ENCODE measurements around the gene CACNG5.

CACNG5 gene, protein sequence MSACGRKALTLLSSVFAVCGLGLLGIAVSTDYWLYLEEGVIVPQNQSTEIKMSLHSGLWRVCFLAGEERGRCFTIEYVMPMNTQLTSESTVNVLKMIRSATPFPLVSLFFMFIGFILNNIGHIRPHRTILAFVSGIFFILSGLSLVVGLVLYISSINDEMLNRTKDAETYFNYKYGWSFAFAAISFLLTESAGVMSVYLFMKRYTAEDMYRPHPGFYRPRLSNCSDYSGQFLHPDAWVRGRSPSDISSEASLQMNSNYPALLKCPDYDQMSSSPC
- 0 to 0.18 (median 0.05) reads per million in 4 experiments for total RNA-seq

DNA sequence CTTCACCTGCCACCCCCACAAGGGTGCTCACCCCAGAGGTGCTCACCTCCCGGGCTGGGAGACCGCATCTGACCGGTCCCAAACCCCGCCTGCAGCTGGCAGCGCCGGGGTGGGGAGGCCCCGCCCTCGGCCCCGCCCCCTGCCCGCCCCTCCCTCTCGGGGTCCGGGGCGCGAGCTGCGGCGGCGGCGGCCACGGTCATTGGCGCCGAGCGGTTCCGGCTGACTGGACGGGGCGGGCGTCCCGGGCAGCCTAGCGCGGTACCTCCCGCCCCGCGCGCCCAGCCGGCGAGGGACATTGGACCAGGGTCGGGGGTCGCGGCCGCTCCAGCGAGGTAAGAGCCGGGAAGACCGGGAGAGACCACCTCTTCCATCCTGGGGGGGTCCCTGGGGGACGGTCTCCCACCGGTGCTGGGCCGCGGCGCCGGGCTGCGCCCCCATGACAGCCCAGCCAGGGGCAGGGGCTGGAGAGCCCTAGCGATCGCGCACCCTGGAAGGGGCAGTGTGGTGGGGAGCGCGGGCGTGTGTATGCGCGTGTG is at the start of gene CACNG5:
CACNG5 (plus strand) TSS at position 199 of the 536 bp plus-strand sequence. CDS start 42,216 bp downstream, outside the sequence.
- no peak for DNase-seq

DNA sequence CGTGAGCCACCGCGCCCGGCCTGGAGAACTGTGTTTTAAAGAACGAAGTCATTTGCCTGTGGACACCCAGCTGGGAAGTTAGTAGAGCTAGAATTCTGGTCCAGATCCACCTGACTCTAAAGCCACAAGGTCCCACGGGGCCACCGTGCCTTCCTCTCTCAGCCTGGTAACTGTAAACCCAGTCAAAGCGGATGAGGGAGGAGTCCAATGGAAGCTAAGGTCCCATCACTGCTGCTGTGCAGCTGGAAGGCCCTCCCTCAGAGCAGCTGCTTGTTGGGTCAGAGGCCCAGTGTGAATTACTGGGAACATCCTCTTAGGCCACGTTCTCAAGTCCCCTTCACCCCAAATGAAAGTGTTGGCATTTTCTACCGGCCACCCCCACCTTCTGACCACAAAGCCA is 48.8 kb upstream of the CACNG5 start:
- DNase-seq, result no peak

DNA sequence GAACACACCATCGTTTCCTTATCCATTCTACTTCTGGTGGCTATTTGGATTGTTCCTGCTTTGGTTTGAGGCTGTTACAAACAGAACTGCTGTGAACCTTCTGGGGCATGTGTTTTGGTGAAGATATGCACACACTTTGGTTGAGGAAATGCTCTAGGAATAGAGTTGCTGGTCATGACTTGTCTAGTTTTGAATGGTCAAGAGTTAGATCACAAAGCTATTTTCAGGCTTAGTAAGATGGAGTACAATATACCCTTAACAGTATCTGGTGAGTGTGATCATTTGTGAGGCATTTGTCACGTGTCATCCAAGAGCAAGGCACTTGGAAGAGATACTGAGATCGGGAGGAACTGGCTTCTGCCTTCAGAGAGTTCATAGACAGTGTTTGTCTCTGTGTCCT is 47.0 kb upstream of the CACNG5 start:
- DNase-seq, result no peak

DNA sequence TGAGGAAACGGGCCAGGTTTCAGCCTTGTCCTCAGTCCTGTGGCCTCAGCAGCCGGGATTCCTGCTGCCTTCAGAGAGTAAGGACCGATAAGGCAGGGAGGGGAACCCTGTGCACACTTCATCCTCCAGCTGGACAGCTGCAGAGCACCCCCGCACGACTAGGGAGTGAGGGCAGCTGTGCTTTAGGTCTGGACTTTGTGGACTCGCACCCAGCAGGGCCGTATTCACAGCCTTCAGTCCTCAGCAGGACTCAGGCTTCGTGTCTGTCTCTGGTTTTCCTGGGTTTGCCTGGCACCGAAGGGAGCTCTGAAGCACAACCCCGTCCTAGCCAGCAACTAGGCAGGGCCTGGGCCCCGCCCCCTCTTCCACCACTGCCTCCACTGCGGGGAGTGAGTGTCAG is 45.8 kb upstream of the CACNG5 start:
- DNase-seq, result no peak

DNA sequence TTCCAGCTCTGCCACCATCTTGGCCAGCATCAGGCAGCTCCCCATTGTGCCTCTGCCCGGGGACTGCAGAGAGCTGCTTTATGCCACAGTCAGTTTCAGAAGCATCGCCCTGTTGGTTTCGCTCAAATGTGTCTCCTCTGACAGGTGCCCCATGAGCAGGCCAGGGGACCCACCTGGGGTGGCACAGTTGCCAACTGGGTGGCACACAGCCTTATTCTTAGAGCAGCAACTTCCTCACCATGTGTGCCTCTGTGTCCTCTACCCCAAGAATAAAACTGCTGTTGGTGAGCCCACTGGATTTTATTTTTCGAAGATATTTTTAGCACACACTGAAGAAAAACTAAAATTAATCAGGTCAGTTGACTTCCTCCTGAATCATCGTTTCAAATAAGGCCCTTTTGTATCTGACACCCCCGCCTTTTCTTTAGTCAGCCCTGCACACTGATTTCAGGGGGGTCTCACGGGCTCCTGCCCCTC is 44.9 kb upstream of the CACNG5 start:
- DNase-seq, result no peak

DNA sequence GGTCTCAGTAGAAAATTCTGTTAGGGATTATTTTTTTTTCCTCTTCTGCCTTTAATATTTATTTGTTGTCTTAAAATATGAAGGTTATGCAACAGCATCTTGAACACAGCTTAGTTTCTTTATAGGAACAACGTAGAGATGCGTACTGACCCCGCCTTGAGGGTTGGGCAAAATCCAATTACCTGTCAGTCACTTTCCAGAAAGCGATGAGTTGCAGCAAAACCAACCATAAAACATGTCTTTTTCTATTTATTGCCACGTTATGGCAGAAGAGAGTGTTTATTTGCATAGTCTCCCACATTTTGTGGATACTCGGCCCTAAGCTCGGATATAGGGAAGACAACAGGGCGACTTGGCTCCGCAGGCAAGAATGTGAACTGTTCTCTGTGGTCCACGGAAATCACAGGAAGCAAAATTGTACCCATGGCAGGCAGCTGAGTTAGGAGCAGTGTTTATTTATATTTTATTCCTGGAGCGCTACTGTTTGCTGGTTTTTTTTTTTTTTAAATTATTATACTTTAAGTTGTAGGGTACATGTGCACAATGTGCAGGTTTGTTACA is 44.3 kb upstream of the CACNG5 start:
- DNase-seq, result no peak

DNA sequence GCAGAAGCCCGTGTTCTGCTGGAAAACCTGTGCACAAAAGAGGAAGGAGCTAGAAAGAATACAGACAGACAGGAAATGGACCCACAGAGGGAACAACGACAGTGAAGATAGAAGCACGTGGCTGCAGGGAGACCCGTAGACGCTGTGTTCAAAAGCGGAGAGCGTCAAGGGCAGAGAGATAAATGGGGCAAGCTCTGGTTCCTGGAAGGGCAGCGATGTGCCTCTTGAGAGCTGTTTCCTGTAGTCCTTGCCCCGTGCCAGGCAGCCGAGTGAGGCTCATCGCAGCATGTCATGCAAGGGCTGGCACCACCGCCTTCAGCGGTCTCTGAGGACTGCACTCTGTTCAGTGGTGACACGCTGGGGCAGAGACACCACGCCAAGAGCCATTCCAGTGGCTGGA is 43.6 kb upstream of the CACNG5 start:
- DNase-seq, result no peak

DNA sequence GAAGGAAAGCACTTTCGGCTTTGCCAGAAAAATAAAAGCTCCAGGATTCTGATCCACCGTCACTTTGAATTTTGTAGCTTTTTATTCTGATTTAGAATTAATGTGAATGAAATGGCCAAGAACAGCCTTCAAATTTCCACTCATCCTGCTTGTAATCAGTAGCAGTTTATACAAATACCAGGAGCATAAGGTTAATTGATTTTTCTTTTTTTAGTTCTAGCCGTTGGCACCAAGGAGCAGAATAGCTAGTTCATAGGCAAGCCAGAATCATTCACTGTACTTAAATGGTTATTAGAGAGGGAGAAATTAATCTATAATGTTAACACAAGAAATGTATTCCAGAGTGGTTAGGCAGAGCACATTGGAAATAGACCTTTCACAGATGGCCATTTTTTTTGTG is 41.1 kb upstream of the CACNG5 start:
- no peak for DNase-seq

DNA sequence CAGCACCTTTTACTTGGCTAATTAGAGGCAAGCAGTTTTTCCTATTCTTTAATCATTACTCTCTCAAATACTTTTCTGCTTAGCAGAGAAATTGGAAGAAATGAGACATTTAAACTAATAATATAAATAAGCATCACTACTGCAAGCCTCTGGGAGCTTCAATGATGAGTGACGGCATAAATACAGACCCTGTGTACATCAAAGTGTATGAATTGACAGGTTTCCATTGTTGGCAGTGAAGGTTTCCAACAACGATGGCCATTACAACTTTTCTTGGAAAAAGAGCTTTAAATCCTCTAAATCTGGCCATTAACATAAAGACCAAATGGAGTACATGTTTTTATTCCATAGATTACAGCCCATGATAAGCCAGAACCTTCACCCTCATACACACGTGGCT is 39.4 kb upstream of the CACNG5 start:
- no peak for DNase-seq

DNA sequence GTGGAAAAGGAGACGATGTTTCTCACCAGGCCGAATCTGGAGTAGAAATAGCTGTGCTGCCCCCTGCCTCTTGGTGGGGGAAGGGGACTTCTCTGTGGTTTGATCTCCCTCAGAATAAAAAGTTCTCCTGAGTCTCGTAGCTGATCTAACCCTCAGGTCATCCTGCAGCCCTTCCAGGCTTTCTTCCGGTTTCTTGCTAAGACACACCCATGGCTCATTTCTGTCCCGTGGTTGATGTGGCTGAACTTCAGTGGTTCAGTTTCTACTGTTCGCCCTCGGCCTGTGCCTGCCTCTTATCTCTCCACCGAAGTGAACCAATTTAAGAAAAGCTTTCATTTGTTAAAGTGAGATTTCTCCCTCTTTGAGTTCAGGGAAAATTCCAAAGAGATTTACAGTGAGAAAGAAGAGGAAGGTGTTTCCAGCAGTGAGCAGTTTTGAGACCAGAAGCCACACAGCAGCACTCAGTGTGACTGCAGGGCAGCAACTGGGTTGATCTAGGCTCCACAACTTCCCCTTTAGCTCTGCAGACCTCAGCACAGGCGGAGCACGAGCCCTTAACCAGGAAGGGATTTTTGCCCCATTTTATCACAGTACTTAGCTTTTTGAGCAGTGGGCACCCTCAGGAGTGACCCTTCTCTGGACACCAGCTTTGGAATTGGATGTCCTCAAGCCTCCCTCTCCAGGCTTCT is 34.9 kb upstream of the CACNG5 start:
- no peak for DNase-seq

DNA sequence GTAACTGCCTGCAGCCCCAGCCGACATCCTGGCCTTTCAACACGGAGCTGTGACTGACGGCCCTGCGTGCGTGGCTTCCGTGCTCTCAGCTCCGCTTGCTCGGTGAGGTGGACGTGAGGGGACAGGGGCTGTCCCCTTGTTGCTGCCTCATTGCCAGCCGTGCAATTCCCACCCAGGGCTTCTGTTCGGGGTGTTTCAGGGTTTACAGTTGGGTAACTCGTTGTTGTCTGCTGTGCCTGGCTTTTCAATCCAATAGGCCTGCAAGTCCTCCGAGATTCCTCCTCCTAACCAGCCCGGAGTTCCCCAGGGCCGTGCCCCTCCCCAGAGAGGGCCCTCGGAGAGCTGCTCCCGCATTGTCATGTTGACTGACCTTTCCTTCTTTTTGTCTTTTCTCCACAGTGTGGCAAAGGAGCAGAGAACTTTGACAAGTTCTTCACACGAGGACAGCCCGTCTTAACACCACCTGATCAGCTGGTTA is 31.4 kb upstream of the CACNG5 start:
- DNase-seq, result no peak

DNA sequence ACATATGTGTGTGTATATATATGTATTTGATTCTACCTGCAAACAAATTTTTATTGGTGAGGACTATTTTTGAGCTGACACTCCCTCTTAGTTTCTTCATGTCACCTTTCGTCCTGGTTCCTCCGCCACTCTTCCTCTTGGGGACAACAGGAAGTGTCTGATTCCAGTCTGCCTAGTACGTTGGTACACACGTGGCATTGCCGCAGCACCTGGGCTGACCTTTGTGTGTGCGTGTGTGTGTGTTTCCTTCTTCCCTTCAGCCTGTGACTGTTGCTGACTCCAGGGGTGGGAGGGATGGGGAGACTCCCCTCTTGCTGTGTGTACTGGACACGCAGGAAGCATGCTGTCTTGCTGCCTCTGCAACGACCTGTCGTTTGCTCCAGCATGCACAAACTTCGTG is 29.4 kb upstream of the CACNG5 start:
- no peak for DNase-seq

DNA sequence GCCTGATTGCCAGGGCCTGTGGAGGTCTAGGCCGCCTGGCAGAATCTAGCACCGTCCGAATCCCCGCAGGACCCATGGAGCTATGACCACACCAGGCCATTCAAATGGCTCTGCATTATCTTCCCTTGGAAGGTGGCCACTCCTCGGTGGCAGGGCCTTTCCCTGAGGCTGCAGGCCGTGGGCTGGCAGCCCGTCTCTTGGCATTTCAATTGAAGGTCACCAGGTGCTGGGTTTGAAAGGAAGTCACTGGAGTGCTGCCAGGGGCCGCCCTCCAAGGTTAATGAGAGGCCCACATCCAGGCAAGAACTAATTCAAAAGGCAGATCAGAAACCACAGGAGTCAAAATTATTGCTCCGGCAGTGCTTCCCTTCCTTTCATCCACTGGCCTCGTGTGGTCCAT is 27.7 kb upstream of the CACNG5 start:
- no peak for DNase-seq

DNA sequence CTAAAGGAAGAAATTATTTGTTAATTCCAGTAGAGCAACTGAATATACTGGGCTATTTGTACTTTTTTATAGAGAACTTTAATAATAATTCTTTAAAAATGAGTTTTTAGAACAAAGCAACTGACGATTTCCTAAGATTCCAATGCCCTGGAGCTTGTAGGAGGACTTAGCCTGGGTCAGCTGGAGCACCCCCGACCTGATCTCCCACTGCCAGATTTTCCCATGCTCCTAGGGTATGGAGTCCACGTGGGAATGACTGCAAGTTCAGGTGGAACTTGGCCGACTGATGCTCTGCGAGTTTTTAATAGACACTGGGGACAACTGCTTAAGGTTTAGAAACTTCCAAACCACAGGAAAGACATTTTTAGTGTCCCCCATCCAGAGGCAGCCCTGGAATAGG is 25.5 kb upstream of the CACNG5 start:
- DNase-seq, result no peak

DNA sequence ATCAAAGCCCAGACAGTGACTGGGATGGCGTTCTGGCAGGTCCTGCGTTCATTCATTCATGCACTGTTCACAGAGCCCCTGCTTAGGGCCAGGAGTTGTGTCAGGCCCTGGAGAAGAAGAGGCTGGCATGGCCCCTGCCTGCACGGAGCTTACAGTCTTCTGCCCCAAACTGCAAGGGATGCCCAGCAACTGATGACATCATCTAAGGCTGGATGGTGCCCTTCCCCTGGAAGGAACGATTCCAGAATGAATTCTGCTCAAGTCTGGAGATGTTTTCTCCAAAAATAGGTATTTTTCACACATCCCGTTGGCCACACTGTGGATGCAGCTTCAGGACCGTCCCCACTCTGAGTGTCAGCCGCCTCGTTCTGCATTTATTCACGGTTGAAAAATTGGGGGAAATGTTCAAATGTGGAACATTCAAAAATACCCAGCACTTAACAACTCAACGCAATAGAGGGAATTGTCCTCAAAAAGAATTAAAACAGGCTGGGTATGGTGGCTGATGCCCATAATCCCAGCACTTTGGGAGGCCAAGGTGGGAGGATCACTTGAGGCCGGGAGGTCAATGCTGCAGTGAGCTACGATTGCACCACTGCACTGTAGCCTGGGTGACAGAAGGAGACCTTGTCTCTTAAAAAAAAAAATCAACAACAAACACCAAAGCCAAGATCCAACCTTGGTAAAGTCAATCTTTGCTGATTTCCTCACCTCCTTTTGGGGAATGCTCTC is 23.8 kb upstream of the CACNG5 start:
- DNase-seq, result no peak

DNA sequence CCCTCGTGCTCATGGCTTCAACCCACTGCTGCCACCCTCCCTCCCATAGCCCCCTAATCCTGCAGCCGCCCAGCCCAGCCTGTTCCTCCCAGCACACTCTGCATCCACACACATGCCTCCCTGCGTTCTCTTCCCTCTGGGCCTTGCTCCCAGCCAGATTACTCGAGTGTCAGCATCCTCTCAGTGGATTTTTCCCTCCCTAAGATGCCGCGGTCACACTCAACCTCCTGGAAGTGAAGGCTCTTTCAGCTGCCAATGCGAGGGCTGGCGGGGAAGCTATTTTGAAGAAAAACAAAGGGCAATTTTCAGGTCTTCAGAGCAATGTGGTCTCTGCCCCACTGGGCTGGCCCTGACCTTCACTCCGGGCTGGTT is 23.2 kb upstream of the CACNG5 start:
- DNase-seq, result no peak

DNA sequence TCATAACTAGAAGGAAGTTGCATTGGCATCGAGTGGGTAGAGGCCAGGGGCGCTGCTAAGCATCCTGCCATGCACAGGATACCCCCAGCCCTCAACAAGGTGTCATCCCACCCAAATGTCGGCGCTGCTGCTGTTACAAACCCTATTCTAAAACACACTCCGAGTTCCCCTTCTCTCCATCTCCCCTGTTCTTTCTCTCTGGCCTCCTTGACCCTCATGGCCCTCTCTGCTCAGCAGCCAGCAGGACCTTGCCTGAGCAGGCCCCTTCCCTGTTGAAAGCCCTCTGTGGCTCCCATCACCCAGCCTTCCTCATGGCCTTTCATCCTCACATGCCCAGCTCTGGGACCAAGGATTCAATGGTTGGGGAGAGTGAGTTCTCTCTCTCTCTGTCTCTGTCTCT is 22.3 kb upstream of the CACNG5 start:
- no peak for DNase-seq

DNA sequence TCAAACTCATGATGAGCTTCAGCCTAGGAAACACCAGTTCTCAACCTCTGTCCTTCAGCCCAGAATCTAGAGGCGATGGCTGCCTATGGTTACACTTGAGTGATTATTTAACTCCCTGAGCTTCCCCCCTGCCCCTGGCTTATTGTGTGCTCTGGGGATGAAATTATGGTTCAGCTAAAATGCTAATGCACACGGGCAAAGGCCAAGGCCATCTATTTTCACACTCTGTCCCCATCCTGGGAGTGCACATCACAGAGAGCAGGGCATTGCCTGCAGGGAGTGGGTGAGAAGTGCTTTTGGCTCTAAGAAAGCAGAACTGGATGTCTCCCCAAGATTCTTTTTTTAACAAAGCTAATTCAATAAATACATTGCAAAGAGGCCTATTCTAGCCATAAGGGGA is 21.6 kb upstream of the CACNG5 start:
- no peak for DNase-seq

DNA sequence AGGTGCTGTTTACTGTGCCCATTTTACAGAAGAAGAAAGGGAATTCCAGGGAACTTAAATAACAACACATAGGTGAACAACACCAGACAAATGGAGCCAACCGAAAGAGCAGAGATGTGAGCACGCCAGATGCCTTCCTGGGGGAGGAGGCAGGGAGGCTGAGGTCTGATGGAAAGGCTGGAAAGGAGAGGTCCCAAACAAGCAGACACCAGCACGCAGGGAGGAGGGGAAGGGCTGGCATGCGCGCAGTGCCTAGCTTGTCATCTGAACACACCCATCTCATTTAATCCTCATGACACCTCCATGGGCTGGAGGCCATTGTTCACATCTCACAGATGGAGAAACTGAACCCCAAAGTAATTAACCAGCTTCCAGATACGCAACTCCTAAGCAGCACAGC is 20.9 kb upstream of the CACNG5 start:
- DNase-seq, result no peak

DNA sequence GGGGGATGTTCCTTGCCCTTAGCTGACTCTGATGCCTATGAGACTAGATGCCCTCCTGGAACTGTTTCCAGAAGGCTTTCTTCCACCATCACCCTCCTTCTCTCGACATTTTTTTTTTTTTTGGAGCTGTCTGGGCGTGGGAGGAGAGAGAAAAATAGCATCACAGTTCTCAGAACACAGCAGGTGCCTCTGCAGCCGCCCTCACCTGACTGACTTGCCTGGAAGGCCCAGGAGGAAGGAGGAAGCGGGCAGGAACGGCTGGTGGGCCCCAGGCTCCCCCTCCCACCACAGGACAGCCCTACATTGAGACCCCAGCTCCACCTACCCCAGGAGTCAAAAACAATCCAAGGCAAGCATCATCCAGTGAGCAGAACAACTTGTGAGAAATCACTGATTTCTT is 20.3 kb upstream of the CACNG5 start:
- no peak for DNase-seq

DNA sequence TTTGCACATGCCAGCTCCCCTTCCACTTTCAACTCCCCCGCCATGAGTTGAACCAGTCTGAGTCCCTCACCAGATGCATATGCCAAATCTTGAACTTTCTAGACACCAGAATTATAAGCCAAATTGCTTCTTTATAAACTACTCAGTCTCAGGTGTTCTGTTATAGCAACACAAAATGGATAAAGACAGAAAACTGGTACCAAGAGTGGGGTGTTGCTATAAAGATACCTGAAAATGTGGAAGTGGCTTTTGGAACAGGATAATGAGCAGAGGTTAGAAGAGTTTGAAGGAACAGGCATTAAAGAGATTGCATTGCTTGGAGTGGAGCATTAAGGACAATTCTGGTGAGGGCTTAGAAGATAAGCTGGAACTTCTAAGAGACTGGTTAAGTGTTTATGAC is 17.2 kb upstream of the CACNG5 start:
- DNase-seq, result no peak

DNA sequence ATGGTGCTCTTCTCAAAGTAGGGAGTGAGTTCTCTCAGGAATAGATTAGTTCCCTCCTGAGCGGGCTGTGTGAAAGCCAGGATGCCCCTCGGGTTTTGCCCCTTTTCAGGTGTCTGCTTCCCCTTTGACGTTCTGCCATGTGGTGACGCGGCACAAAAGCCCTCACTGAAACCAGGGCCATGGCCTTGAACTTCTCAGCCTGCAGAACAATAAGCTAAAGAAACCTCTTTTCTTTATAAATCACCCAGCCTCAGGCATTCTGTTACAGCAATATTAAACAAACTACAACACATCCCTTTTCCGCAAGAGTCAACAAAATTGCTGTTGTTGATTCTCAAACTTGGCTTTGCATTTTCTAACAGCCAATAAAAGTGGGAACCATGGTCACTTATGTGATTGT is 15.5 kb upstream of the CACNG5 start:
- DNase-seq, result no peak

DNA sequence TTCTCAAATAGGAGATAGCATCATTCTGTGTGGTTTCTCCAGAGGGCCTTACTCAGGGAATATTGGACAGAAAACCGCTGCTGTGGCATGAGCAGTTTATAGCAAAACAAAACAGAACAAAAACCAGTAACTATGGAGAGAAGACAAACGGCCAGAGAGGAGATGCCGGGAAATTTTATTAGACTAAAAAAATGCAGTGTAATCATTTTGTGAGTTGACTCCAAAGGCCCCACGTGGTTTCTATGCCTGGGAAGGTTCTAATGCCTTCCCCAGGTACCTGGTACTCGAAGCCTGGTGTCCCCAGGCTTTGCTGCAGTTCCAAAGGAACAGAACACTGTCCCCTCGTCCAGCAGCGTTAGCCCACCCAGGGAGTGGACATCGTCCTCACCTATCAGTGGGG is 12.9 kb upstream of the CACNG5 start:
- no peak for DNase-seq
